CD8-positive, alpha-beta memory T cell (primary cell): ENCODE results near the gene GRPEL2. TPM values are rescaled to one million over a fixed set of nuclear protein-coding genes. Genes with fewer than 3 reads are reported as not detected.

Experiments
- CTCF ChIA-PET: fragments of 350-600 bp; sonication (Branson Sonifier 250); formaldehyde crosslinking; loops from one replicate; lab custom pipeline; 2021; ENCODE audit warnings: antibody characterized with exemption; lab: Charles Lee
- POLR2A ChIA-PET: fragments of 350-600 bp; sonication (Branson Sonifier 250); formaldehyde crosslinking; loops from one replicate; lab custom pipeline; 2021; ENCODE audit warnings: antibody characterized with exemption; lab: Charles Lee
- DNase-seq, 5 donors: peaks; one replicate each; pipeline versions ENCODE4 v3.0.0 to v3.0.0-alpha.2; 2020 to 2022; ENCODE audit warnings: mixed read lengths in 1 of 5
- H3K27ac ChIP-seq: one replicate; pipeline ENCODE4 v1.7.0; 2013; ENCODE audit warnings: low read depth, mild to moderate bottlenecking, low read length, moderate library complexity
- H3K27me3 ChIP-seq: 2 replicates; pipeline ENCODE4 v1.7.0; 2013; ENCODE audit warnings: low read length, mild to moderate bottlenecking; ENCODE audit not compliant: insufficient read depth, poor library complexity, severe bottlenecking
- H3K36me3 ChIP-seq: 2 replicates; pipeline ENCODE4 v1.7.0; 2013; ENCODE audit warnings: mild to moderate bottlenecking, low read length, moderate library complexity; ENCODE audit not compliant: insufficient read depth
- H3K4me1 ChIP-seq: 2 replicates; pipeline ENCODE4 v1.7.0; 2013; ENCODE audit warnings: mild to moderate bottlenecking, low read length, moderate library complexity; ENCODE audit not compliant: insufficient read depth
- H3K4me3 ChIP-seq: 2 replicates; pipeline ENCODE4 v1.7.0; 2013; ENCODE audit warnings: mild to moderate bottlenecking, low read length
- H3K9me3 ChIP-seq: 2 replicates; pipeline ENCODE4 v1.7.0; 2013; ENCODE audit warnings: mild to moderate bottlenecking, low read length
- H3K27ac Mint-ChIP-seq, 8 donors: one replicate each; pipeline ENCODE4 v1.8.0; 2020 to 2021; ENCODE audit warnings: mixed read lengths in 8 of 8, mild to moderate bottlenecking in 6 of 8, inconsistent platforms in 3 of 8, moderate library complexity in 3 of 8
- H3K27me3 Mint-ChIP-seq, 2 donors: one replicate each; pipeline ENCODE4 v1.8.0; 2020 to 2021; ENCODE audit warnings: mixed read lengths in 2 of 2, mild to moderate bottlenecking in 1 of 2, moderate library complexity in 1 of 2
- H3K36me3 Mint-ChIP-seq, 3 donors: one replicate each; pipeline ENCODE4 v1.8.0; 2020 to 2021; ENCODE audit warnings: mixed read lengths in 3 of 3, inconsistent platforms in 1 of 3, mild to moderate bottlenecking in 1 of 3
- H3K4me1 Mint-ChIP-seq, 3 donors: one replicate each; pipeline ENCODE4 v1.8.0; 2020 to 2021; ENCODE audit warnings: mixed read lengths in 3 of 3, inconsistent platforms in 1 of 3, mild to moderate bottlenecking in 1 of 3
- H3K4me3 Mint-ChIP-seq, 7 donors: one replicate each; pipeline ENCODE4 v1.8.0; 2020 to 2021; ENCODE audit warnings: mixed read lengths in 7 of 7, mild to moderate bottlenecking in 6 of 7, moderate library complexity in 4 of 7, inconsistent platforms in 2 of 7
- H3K9me3 Mint-ChIP-seq, 5 donors: one replicate each; pipeline ENCODE4 v1.8.0; 2020 to 2022; ENCODE audit warnings: mixed read lengths in 5 of 5, mild to moderate bottlenecking in 3 of 5, moderate library complexity in 2 of 5, inconsistent platforms in 1 of 5
- polyA plus RNA-seq: library from polyadenylated mRNA; unstranded; fragments of 300-500 nt; fragmentation: Illumina TruSeq; gene quantifications from one replicate; pipeline ENCODE4 v1.2.3, GENCODE V29; 2021
- total RNA-seq, 2 experiments: library from RNA; stranded (reverse); gene quantifications; one replicate each; pipeline ENCODE4 v1.2.3, GENCODE V29; 2021

The GRPEL2 gene
- total and polyA plus RNA-seq, 3 experiments from 2014 or later, result 4.5 to 36.5 (median 33.4) TPM

DNA sequence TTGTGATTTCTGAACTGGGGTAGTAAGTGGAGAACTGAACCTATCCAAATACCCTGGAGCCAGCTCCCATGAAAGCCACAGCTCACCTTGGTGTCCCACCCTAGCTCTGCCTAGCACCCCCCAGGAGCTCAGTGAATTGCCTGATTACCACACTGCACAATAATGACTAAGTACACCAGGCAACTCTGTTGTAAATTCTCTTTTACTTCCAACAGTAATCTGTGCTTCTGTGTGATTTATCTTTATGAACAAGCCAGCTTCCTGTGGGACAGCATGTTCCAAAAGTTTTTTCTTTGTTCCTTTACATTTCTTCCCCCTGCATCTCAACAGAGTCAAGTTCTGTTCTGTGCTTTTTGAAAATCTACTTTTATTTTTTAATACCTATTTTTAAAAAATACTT lies 22.1 kb upstream of the GRPEL2 start:
- Histone ChIP-seq H3K4me3 (no peak overlapping the region), H3K27ac (no peak overlapping the region), H3K36me3 (no peaks in the 10 kb centered on the region), H3K4me1 (no peaks in the 10 kb centered on the region), H3K27me3 (no peaks in the 10 kb centered on the region), H3K9me3 (no peaks in the 10 kb centered on the region)
- POLR2A ChIA-PET, result interaction anchor here (0.7 kb wide), 1 partner anchor 22 kb away, joined by 4 read pairs; the partner anchor contains the start of gene GRPEL2
- Mint-ChIP-seq H3K27ac (no peak overlapping the region), H3K4me1 (no peaks in the 10 kb centered on the region), H3K27me3 (peaks cover 4% of the 10 kb centered on the region in 2 donors), H3K9me3 (peaks cover 0 to 3% (median 0%) of the 10 kb centered on the region in 5 donors), H3K36me3 (no peaks in the 10 kb centered on the region), H3K4me3 (no peak overlapping the region)
- CTCF ChIA-PET, result interaction anchor here (0.9 kb wide), 1 partner anchor 45 kb away, joined by 5 read pairs; no protein-coding TSS in a partner anchor
- DNase-seq, result no peak

- H3K9me3 Mint-ChIP-seq, result peaks cover 0 to 3% (median 0%) of the 10 kb centered on the region in 5 donors
- POLR2A ChIA-PET, result interaction anchor here (0.7 kb wide), 1 partner anchor 21 kb away, joined by 4 read pairs; the partner anchor contains the start of gene GRPEL2
- H3K27me3 ChIP-seq, result no peaks in the 10 kb centered on the region
- no peaks in the 10 kb centered on the region for H3K4me1 Mint-ChIP-seq
- H3K27ac Mint-ChIP-seq, result no peak overlapping the region
- H3K27ac ChIP-seq, result no peak overlapping the region
- DNase-seq, result no peak
- peaks cover 4% of the 10 kb centered on the region in 2 donors for H3K27me3 Mint-ChIP-seq
- H3K36me3 ChIP-seq, result no peaks in the 10 kb centered on the region
- H3K36me3 Mint-ChIP-seq, result no peaks in the 10 kb centered on the region
- H3K4me1 ChIP-seq, result no peaks in the 10 kb centered on the region
- H3K4me3 Mint-ChIP-seq, result no peak overlapping the region
- no peaks in the 10 kb centered on the region for H3K9me3 ChIP-seq
- CTCF ChIA-PET, result interaction anchor here (0.6 to 0.9 kb wide), 2 partner anchors 22 to 45 kb away, joined by 3 to 5 read pairs; no protein-coding TSS in a partner anchor
- H3K4me3 ChIP-seq, result no peak overlapping the region
Observed at GRCh38 chr5:149323621-149324205, 21.6 kb upstream of the GRPEL2 start.

DNA sequence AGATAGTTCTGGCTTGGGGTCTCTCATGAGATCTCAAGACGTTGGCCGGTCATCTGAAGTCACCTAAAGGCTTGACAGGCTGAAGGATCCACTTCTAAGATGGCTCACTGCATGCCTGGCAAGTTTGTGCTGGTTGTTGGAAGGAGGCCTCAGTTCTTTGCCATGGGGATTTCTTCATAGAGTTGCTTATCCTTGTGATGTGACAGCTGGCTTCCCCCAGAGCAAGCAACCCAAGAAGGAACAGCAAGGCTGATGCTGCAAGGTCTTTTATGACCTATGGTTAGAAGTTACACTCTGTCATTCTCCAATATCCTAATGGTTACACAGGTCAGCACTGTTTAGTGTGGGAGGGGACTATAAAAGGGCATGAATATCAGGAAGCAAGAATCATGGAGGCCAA lies 20.7 kb upstream of the GRPEL2 start:
- H3K36me3 Mint-ChIP-seq, result no peaks in the 10 kb centered on the region
- Histone ChIP-seq H3K27me3 (no peaks in the 10 kb centered on the region), H3K36me3 (no peaks in the 10 kb centered on the region), H3K4me1 (no peaks in the 10 kb centered on the region), H3K27ac (no peak overlapping the region), H3K9me3 (no peaks in the 10 kb centered on the region), H3K4me3 (no peak overlapping the region)
- DNase-seq, result no peak
- H3K27me3 Mint-ChIP-seq, result peaks cover 4% of the 10 kb centered on the region in 2 donors
- no peak overlapping the region for H3K27ac Mint-ChIP-seq
- ChIA-PET CTCF (interaction anchor here (0.6 to 1.0 kb wide), 2 partner anchors 21 to 47 kb away, joined by 3 read pairs; no protein-coding TSS in a partner anchor), POLR2A (no interaction called here)
- H3K4me1 Mint-ChIP-seq, result no peaks in the 10 kb centered on the region
- no peak overlapping the region for H3K4me3 Mint-ChIP-seq
- H3K9me3 Mint-ChIP-seq, result peaks cover 0 to 3% (median 0%) of the 10 kb centered on the region in 5 donors

DNA sequence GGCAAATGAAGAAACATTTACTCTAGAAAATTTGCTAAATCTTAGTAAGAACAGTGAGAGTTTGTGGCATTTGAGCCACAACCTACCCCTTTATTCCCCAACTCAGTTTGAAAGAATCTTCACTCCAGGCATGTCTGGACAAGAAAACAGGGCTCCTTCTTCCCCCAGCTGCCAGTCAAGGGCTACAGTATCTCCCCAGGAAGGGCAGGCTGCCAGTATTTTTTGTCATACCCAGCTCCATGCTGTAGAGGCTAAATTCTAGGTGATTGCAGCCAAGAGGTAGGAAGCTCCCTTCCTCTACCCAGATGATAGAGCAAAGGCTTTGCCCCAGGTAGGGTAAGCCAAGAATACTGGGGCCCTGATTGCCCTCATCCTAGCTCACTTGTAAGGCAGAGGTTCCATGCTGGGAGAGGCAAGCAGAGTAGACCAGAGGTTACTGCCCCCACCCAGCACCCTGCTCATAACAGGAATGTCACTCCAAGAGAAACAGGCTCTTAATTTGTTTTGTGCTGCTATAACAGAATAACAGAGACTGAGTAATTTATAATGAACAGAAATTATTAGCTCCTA lies 20.0 kb upstream of the GRPEL2 start:
- no peak overlapping the region for H3K27ac Mint-ChIP-seq
- no peak overlapping the region for H3K4me3 ChIP-seq
- H3K36me3 ChIP-seq, result no peaks in the 10 kb centered on the region
- peaks cover under 1% of the 10 kb centered on the region in 2 donors for H3K27me3 Mint-ChIP-seq
- H3K27ac ChIP-seq, result no peak overlapping the region
- H3K4me3 Mint-ChIP-seq, result no peak overlapping the region
- no peaks in the 10 kb centered on the region for H3K4me1 ChIP-seq
- peaks cover 0 to 3% (median 0%) of the 10 kb centered on the region in 5 donors for H3K9me3 Mint-ChIP-seq
- POLR2A ChIA-PET, result no interaction called here
- DNase-seq, result no peak
- no peaks in the 10 kb centered on the region for H3K27me3 ChIP-seq
- CTCF ChIA-PET, result interaction anchor here (1.0 kb wide), 1 partner anchor 47 kb away, joined by 3 read pairs; no protein-coding TSS in a partner anchor
- no peaks in the 10 kb centered on the region for H3K36me3 Mint-ChIP-seq
- no peaks in the 10 kb centered on the region for H3K9me3 ChIP-seq
- no peaks in the 10 kb centered on the region for H3K4me1 Mint-ChIP-seq

DNA sequence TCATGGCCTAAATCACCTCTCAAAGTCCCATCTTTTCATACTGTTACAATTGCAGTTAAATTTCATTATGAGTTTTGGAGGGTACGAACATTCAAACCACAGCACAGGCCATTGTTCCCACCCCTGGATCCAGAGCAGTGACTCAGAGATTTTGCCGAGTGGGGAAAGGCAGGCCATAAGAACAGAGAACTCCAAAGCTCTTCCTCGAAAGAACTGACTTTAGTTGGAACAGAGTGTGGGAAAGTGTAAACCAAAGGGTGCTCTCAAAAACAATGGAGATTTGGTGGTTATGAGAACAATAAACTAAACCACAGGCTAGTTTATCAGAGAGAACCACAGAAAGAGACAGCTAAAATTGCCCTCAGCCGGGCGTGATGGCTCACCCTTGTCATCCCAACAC lies 19.4 kb upstream of the GRPEL2 start:
- Mint-ChIP-seq H3K4me1 (no peaks in the 10 kb centered on the region), H3K9me3 (peaks cover 0 to 3% (median 0%) of the 10 kb centered on the region in 5 donors), H3K36me3 (no peaks in the 10 kb centered on the region), H3K4me3 (no peak overlapping the region), H3K27me3 (no peaks in the 10 kb centered on the region), H3K27ac (no peak overlapping the region)
- no peak overlapping the region for H3K4me3 ChIP-seq
- no peak overlapping the region for H3K27ac ChIP-seq
- no peaks in the 10 kb centered on the region for H3K27me3 ChIP-seq
- POLR2A ChIA-PET, result no interaction called here
- no peaks in the 10 kb centered on the region for H3K36me3 ChIP-seq
- H3K9me3 ChIP-seq, result no peaks in the 10 kb centered on the region
- CTCF ChIA-PET, result interaction anchor here (2.1 to 2.9 kb wide), 2 partner anchors 8 to 45 kb away, joined by 6 to 9 read pairs; no protein-coding TSS in a partner anchor
- H3K4me1 ChIP-seq, result no peaks in the 10 kb centered on the region
- DNase-seq, result no peak

DNA sequence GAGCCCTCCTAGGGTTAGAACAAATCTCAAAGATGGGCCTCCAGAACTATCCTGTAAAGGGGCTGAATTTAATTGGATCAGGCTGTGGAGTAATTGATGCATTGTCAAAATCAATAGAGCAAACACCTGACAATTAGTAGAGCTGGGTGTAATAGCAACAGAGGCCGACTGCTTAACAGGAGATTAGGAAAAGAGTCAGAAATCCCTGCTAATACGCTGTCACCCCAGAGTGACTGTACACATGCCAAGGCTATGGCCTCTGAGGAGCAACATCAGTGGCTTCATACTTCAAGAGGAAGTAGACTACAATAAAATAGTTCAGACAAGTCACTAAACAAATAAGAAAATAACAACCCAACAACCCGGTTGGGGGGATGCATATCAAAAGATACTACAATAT lies 18.7 kb upstream of the GRPEL2 start:
- H3K4me3 Mint-ChIP-seq, result no peak overlapping the region
- Histone ChIP-seq H3K4me3 (no peak overlapping the region), H3K4me1 (no peaks in the 10 kb centered on the region), H3K27me3 (no peaks in the 10 kb centered on the region), H3K9me3 (no peaks in the 10 kb centered on the region), H3K27ac (no peak overlapping the region), H3K36me3 (no peaks in the 10 kb centered on the region)
- H3K9me3 Mint-ChIP-seq, result peaks cover 0 to 3% (median 0%) of the 10 kb centered on the region in 5 donors
- ChIA-PET POLR2A (no interaction called here), CTCF (interaction anchor here (2.1 to 2.9 kb wide), 2 partner anchors 9 to 45 kb away, joined by 6 to 9 read pairs; no protein-coding TSS in a partner anchor)
- no peaks in the 10 kb centered on the region for H3K36me3 Mint-ChIP-seq
- H3K27me3 Mint-ChIP-seq, result no peaks in the 10 kb centered on the region
- no peaks in the 10 kb centered on the region for H3K4me1 Mint-ChIP-seq
- no peak overlapping the region for H3K27ac Mint-ChIP-seq
- DNase-seq, result no peak

DNA sequence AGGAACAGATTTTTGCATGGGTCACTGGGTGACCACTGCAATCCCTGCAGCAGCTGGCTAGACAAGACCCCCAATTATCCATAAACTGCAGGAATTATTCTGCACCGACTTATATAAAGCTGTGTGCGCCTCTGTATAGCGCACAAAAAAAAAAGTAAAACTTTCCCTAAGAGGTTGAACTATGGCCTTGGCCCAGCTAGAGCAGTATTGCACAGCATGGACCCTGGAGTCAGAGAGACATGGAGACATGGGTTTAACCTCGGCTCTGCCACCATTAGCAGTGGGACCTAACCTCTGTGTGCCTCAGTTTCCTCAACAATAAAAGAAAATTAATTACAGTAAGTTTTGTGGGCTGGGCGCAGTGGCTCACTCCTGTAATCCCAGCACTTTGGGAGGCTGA lies 17.1 kb upstream of the GRPEL2 start:
- H3K4me1 Mint-ChIP-seq, result no peaks in the 10 kb centered on the region
- Histone ChIP-seq H3K4me3 (no peak overlapping the region), H3K4me1 (no peaks in the 10 kb centered on the region), H3K27ac (no peak overlapping the region), H3K27me3 (no peaks in the 10 kb centered on the region), H3K9me3 (no peaks in the 10 kb centered on the region), H3K36me3 (no peaks in the 10 kb centered on the region)
- no peak overlapping the region for H3K27ac Mint-ChIP-seq
- no peak overlapping the region for H3K4me3 Mint-ChIP-seq
- DNase-seq, result no peak
- POLR2A ChIA-PET, result no interaction called here
- CTCF ChIA-PET, result interaction anchor here (1.0 to 2.9 kb wide), 2 partner anchors 11 to 28 kb away, joined by 4 to 9 read pairs; no protein-coding TSS in a partner anchor
- no peaks in the 10 kb centered on the region for H3K27me3 Mint-ChIP-seq
- no peaks in the 10 kb centered on the region for H3K36me3 Mint-ChIP-seq
- peaks cover 0 to 3% (median 0%) of the 10 kb centered on the region in 5 donors for H3K9me3 Mint-ChIP-seq
